ENCODE measurements around the gene VGLL4. TPM values are rescaled to one million over a fixed set of nuclear protein-coding genes. Genes with fewer than 3 reads are reported as not detected.

Gene VGLL4
- total RNA-seq, 3 donors from 2014 or later: 42.5 to 51.3 (median 46.4) TPM

DNA sequence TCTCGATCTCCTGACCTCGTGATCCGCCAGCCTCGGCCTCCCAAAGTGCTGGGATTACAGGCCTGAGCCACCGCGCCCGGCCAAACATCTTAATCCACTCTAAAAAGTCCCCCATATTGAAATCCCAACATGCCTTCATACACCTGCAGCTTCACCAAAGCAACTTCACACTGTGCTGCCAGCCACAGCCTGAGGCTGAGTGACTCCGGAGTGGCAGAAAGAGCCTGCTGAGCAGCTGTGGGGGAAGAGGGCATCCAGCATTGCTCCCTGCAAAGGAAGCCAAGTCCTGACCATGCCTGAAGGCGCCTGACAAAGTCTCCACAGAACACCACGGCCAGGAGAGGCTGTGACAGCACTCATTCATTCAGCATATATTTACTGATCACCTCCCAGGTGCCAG is 21.6 kb upstream of the VGLL4 start:
- H3K36me3 ChIP-seq (ENCODE audit: low read depth): no peaks in the 10 kb centered on the region
- H3K4me1 ChIP-seq (ENCODE audit: low read depth): peaks cover 6% of the 10 kb centered on the region
- intact Hi-C loops (cut with DNase I, micrococcal nuclease): no loop called here
- no peak overlapping the region for H3K4me3 ChIP-seq
- DNase-seq: no peak
- H3K9me3 ChIP-seq: no peaks in the 10 kb centered on the region
- no peak for ATAC-seq
- TF ChIP-seq, protein P1, sequence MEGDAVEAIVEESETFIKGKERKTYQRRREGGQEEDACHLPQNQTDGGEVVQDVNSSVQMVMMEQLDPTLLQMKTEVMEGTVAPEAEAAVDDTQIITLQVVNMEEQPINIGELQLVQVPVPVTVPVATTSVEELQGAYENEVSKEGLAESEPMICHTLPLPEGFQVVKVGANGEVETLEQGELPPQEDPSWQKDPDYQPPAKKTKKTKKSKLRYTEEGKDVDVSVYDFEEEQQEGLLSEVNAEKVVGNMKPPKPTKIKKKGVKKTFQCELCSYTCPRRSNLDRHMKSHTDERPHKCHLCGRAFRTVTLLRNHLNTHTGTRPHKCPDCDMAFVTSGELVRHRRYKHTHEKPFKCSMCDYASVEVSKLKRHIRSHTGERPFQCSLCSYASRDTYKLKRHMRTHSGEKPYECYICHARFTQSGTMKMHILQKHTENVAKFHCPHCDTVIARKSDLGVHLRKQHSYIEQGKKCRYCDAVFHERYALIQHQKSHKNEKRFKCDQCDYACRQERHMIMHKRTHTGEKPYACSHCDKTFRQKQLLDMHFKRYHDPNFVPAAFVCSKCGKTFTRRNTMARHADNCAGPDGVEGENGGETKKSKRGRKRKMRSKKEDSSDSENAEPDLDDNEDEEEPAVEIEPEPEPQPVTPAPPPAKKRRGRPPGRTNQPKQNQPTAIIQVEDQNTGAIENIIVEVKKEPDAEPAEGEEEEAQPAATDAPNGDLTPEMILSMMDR (IDR thresholded peaks at IDR 0.05): no peak

DNA sequence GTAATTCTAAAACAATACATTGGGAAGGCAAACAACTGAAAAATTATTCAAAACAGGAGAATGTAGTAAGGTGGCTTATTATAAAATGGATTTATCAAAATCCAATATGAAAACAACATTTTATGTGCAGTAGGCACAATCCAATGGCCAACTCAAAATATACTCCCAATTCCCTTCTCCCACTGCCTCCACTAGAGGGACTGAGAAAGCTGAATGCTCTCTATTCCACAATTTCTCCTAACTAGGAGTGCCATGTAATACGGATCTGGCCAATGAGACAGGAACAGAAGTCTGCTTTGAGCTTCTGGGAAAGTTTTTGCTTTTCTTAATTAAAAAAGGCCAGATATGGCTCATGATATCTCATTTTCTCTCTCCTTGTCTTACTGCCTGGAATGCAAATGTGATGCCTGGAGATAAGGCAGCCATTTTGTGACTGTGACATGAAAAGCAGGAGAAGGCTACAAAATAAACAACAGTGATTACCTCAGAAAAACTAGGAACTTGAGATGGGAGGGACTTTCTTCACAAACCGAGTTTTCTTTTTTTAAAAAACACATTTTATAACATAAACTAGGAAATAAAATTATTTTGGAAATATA is 18.8 kb upstream of the VGLL4 start:
- Histone ChIP-seq H3K36me3 (ENCODE audit: low read depth) (no peaks in the 10 kb centered on the region), H3K9me3 (no peaks in the 10 kb centered on the region), H3K4me3 (no peak overlapping the region), H3K4me1 (ENCODE audit: low read depth) (peaks cover 8% of the 10 kb centered on the region)
- ATAC-seq (peak; percentile 32), DNase-seq (no peak)
- intact Hi-C loops (cut with DNase I, micrococcal nuclease): no loop called here
- TF ChIP-seq, protein P1 (IDR thresholded peaks at IDR 0.05): no peak

DNA sequence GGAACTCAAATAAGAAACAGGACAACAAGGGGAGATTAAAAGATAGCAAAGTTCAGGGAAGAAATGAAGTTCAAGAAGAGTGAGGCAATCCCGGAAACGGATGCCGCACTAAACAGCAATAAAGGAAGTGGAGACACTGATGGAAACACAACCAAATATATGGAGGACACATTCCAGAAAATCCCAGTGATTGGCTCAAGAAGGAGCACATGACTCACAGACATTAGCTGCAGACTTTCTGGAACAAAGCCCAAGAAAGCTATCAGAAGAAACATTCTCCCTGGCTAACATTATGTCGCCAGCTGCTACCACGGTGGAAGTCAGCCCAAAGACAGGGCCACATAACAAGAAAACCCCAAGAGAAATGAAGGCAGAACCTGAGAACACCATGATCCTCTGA is 18.1 kb upstream of the VGLL4 start:
- Histone ChIP-seq H3K36me3 (ENCODE audit: low read depth) (no peaks in the 10 kb centered on the region), H3K4me1 (ENCODE audit: low read depth) (peaks cover 8% of the 10 kb centered on the region), H3K9me3 (no peaks in the 10 kb centered on the region), H3K4me3 (no peak overlapping the region)
- ATAC-seq (peak; percentile 27), DNase-seq (no peak)
- intact Hi-C loops (cut with DNase I, micrococcal nuclease): no loop called here
- TF ChIP-seq, protein P1 (IDR thresholded peaks at IDR 0.05): no peak

DNA sequence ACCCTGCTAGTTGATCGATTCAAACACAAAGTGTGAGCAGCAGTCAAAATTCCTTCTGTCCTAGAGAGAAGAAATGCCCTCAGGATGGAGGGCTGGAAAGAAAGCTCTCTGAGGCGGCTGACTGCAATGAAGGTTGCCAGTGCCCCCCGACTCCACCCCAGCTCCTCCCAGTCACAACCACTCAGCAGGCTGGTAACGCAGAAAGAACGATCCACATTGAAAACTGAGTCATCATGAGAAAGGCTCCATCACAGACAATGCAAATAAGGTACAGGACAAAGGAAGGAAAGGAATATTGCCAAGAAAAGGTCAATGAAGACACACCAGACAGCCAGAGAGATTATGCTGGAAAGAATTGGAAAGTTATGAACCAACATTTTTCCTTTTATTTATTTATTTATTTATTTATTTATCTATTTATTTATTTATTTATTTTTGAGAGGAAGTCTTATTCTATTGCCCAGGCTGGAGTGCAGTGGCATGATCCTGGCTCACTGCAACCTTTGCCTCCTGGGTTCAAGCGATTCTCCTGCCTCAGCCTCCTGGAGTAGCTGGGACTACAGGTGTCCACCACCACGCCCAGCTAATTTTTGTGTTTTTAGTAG is 17.4 kb upstream of the VGLL4 start:
- Histone ChIP-seq H3K4me1 (ENCODE audit: low read depth) (peaks cover 8% of the 10 kb centered on the region), H3K4me3 (no peak overlapping the region), H3K36me3 (ENCODE audit: low read depth) (no peaks in the 10 kb centered on the region), H3K9me3 (no peaks in the 10 kb centered on the region)
- DNase-seq (no peak), ATAC-seq (peak; percentile 28)
- intact Hi-C loops (cut with DNase I, micrococcal nuclease): no loop called here
- TF ChIP-seq, protein P1 (IDR thresholded peaks at IDR 0.05): no peak

DNA sequence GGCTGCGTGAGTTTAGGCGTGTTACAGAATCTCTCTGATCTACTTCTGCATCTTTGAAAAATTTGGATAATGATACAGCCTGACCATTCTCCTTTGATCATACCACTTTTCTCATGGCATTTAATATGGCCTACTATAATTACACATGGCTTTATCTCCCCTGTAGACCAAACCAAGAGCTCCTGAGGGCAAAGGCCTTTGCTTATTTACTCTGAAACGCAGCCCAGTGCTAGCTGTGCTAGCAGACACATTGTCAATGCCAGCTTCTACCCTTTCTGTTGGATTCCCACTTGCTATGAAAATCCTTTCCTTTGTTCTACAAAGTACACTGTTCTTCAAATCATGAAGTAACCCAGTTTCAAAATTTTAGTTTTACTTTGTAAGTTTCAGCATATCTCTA is 16.5 kb upstream of the VGLL4 start:
- TF ChIP-seq, protein P1 (IDR thresholded peaks at IDR 0.05): no peak
- DNase-seq: peak in 1 of 3 donors; percentile 64
- peak; percentile 83 for ATAC-seq
- intact Hi-C loops (cut with DNase I, micrococcal nuclease): no loop called here
- H3K4me3 ChIP-seq: no peak overlapping the region
- peaks cover 8% of the 10 kb centered on the region for H3K4me1 ChIP-seq (ENCODE audit: low read depth)
- no peaks in the 10 kb centered on the region for H3K36me3 ChIP-seq (ENCODE audit: low read depth)
- no peaks in the 10 kb centered on the region for H3K9me3 ChIP-seq
